Caco-2 (cell line): Measurements from ENCODE around the gene SLC2A11. TPM values are rescaled to one million over a fixed set of nuclear protein-coding genes. Genes with fewer than 3 reads are reported as not detected.

Experiments used
- BruUV-seq: library from RNA; stranded (reverse); fragments of 400-500 nt; replicated peaks from 2 replicates; lab custom pipeline; 2021; lab: Mats Ljungman, UMichigan
- CTCF ChIA-PET: fragments of 300-600 bp; sonication (Branson Sonifier 250); formaldehyde crosslinking; loops from one replicate; lab custom pipeline; 2022; ENCODE audit warnings: antibody characterized with exemption; lab: Charles Lee
- POLR2A ChIA-PET: fragments of 300-600 bp; sonication (Branson Sonifier 250); formaldehyde crosslinking; loops from one replicate; lab custom pipeline; 2022; ENCODE audit warnings: antibody characterized with exemption; lab: Charles Lee
- DNase-seq, 2 experiments: peaks; one replicate each; pipeline versions ENCODE4 v3.0.0 to v3.0.0-alpha.2; 2020 to 2022
- H3K27me3 ChIP-seq: replicated peaks from 2 replicates; pipeline ENCODE4 v1.6.0; 2011; ENCODE audit warnings: low read length; ENCODE audit not compliant: control insufficient read depth, insufficient read depth
- H3K36me3 ChIP-seq: 2 replicates; pipeline ENCODE4 v1.5.1; 2011; ENCODE audit warnings: low read length; ENCODE audit not compliant: control insufficient read depth, insufficient read depth
- H3K4me1 ChIP-seq: fragments of 250-450 bp; sonication (Bioruptor Pico); 2 replicates; pipeline ENCODE4 v1.5.1; 2020; ENCODE audit warnings: mild to moderate bottlenecking
- H3K4me3 ChIP-seq: 2 replicates; pipeline ENCODE4 v1.5.1; 2011; ENCODE audit warnings: low read depth, mild to moderate bottlenecking, control low read depth, low read length
- H3K9me3 ChIP-seq: fragments of 250-450 bp; sonication (Bioruptor Pico); 2 replicates; pipeline ENCODE4 v1.5.1; 2020; ENCODE audit warnings: mild to moderate bottlenecking, moderate library complexity
- H3K27ac Mint-ChIP-seq: one replicate; pipeline ENCODE4 v1.8.0; 2022; ENCODE audit warnings: mixed read lengths; ENCODE audit not compliant: unreplicated experiment
- H3K27me3 Mint-ChIP-seq: one replicate; pipeline ENCODE4 v1.8.0; 2022; ENCODE audit warnings: mixed read lengths; ENCODE audit not compliant: insufficient read depth, unreplicated experiment
- H3K36me3 Mint-ChIP-seq: one replicate; pipeline ENCODE4 v1.8.0; 2022; ENCODE audit warnings: mild to moderate bottlenecking, mixed read lengths; ENCODE audit not compliant: insufficient read depth, unreplicated experiment
- H3K4me1 Mint-ChIP-seq: one replicate; pipeline ENCODE4 v1.8.0; 2022; ENCODE audit warnings: low read depth, mixed read lengths; ENCODE audit not compliant: unreplicated experiment
- H3K4me3 Mint-ChIP-seq: one replicate; pipeline ENCODE4 v1.8.0; 2022; ENCODE audit warnings: mild to moderate bottlenecking, moderate library complexity, mixed read lengths; ENCODE audit not compliant: unreplicated experiment
- H3K9me3 Mint-ChIP-seq: one replicate; pipeline ENCODE4 v1.8.0; 2022; ENCODE audit warnings: mixed read lengths; ENCODE audit not compliant: unreplicated experiment
- intact Hi-C: fragments of 100-400 bp; cut with micrococcal nuclease; formaldehyde crosslinking; loops from one replicate; pipeline ENCODE4 v1.10.0; 2022; ENCODE audit not compliant: unreplicated experiment
- total RNA-seq: library from RNA; stranded (reverse); gene quantifications from 2 replicates; pipeline ENCODE4 v1.2.3, GENCODE V29; 2022
- TF ChIP-seq, protein P1 (sequence below), 2 experiments: fragments of 200-600 bp in 1 of 2; IDR thresholded peaks; 1 replicate in 1 of 2; 2 replicates in 1 of 2; pipeline versions ENCODE4 v1.5.1 to v1.8.0; 2011 to 2022; ENCODE audit warnings: antibody characterized with exemption in 1 of 2, control low read depth in 1 of 2, inconsistent platforms in 1 of 2, low read depth in 1 of 2, low read length in 1 of 2, mild to moderate bottlenecking in 1 of 2, moderate library complexity in 1 of 2; ENCODE audit not compliant: insufficient read depth in 1 of 2, severe bottlenecking in 1 of 2, unreplicated experiment in 1 of 2

Gene SLC2A11
- total RNA-seq, 1 experiment from 2014 or later: 32.4 TPM

DNA sequence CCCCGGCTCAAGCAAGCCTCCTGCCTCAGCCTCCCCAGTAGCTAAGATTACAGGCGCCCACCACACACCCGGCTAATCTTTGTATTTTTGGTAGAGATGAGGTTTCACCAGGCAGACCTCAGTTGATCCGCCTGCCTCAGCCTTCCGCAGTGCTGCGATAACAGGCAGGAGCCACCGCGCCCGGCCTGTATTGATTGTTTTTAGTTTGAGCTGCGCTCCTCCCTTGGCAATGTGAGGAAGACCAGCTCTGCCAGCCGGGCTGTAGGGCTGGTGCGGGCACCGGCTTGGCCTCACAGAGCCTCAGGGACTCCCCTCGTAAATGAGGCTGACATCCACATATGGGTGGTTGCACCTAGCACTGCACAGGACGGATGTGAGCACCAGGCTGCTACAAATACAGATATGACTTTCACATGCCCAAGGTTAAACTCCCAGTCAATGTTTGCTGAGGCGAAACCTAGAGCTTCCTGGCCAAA, 7.5 kb upstream of the SLC2A11 start:
- Mint-ChIP-seq H3K27ac (no peak overlapping the region), H3K4me3 (no peak overlapping the region), H3K9me3 (no peaks in the 10 kb centered on the region), H3K27me3 (no peaks in the 10 kb centered on the region), H3K4me1 (no peaks in the 10 kb centered on the region), H3K36me3 (peaks cover 6% of the 10 kb centered on the region)
- intact Hi-C loops: no loop called here
- no peaks in the 10 kb centered on the region for H3K36me3 ChIP-seq
- H3K27me3 ChIP-seq: no peaks in the 10 kb centered on the region
- ChIA-PET CTCF (interaction anchor here (0.6 to 1.5 kb wide), 17 partner anchors 8 to 572 kb away, joined by 3 to 39 read pairs (median 4); partner anchors contain the start of genes CHCHD10, MIF, MMP11 and SLC2A11), POLR2A (interaction anchor here (0.6 kb wide), 2 partner anchors 7 to 79 kb away, joined by 3 to 5 read pairs; partner anchors contain the start of gene SLC2A11)
- no peaks in the 10 kb centered on the region for H3K9me3 ChIP-seq
- BruUV-seq: no TSS peak
- peaks cover 8% of the 10 kb centered on the region for H3K4me1 ChIP-seq
- no peak for DNase-seq
- TF ChIP-seq, protein P1, sequence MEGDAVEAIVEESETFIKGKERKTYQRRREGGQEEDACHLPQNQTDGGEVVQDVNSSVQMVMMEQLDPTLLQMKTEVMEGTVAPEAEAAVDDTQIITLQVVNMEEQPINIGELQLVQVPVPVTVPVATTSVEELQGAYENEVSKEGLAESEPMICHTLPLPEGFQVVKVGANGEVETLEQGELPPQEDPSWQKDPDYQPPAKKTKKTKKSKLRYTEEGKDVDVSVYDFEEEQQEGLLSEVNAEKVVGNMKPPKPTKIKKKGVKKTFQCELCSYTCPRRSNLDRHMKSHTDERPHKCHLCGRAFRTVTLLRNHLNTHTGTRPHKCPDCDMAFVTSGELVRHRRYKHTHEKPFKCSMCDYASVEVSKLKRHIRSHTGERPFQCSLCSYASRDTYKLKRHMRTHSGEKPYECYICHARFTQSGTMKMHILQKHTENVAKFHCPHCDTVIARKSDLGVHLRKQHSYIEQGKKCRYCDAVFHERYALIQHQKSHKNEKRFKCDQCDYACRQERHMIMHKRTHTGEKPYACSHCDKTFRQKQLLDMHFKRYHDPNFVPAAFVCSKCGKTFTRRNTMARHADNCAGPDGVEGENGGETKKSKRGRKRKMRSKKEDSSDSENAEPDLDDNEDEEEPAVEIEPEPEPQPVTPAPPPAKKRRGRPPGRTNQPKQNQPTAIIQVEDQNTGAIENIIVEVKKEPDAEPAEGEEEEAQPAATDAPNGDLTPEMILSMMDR (IDR thresholded peaks at IDR 0.05; ENCODE audit: insufficient read depth in 1 of 2, low read depth in 1 of 2, low read length in 1 of 2, severe bottlenecking in 1 of 2, unreplicated experiment in 1 of 2): no peak
- H3K4me3 ChIP-seq: no peak overlapping the region

DNA sequence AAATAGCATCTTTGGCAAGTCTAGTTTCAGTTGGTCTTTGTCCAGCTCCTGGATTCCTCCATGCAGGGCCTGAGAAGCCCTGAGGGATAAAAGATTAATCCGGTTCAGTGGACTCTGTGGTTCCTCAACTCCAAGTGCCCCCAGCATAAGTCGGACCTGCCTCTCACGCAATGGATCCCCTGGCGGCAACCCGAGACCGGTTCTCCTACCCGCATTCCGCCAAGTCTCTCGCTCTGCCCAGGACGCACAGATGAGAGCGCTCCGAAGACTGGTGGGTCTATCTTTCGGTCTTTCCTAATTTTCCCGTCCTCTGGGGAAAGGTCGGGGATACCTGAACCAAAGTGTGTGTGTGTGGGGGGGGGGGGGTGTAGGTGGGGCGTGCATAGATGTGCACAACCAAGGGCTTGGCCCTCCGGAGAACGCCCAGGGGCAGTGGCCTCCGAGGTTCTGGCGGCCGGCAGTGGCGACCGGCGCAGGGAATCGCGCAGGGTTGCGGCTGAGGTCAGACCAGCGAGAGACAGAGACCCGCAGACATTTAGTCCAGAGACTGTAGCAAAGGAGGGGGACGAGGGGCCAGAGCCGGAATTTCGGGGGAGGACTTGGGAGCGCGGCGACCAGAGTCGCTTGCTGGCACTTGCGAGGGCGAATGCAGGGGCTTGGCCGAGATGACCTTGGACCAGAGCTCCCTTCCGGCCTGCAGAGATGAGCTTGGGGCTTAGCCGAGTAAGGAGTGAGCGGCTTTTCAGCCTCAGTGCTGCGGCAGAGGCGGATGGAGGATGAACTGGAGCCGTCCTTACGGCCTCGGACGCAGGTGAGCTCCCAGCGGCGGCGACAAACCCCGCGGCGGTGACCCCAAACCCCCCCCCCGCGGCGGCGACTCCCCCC, 712 bp upstream of the SLC2A11 start:
- intact Hi-C loops: loop anchor here (5.0 kb wide), 1 partner anchor 35 kb away; the partner anchor contains the start of gene MIF
- no peaks in the 10 kb centered on the region for H3K27me3 Mint-ChIP-seq
- BruUV-seq: no TSS peak

More for the DNA sequence above, 712 bp upstream of the SLC2A11 start:
- Histone ChIP-seq H3K36me3 (peaks cover 1% of the 10 kb centered on the region; the same call in 1 of the 2 replicates), H3K27me3 (no peaks in the 10 kb centered on the region), H3K4me1 (0 out of 2 replicates have a peak, but pooled peaks cover 3% of the 10 kb centered on the region), H3K4me3 (peak overlapping the region; percentile 53), H3K9me3 (no peaks in the 10 kb centered on the region)
- ChIA-PET CTCF (interaction anchor here (0.5 to 2.3 kb wide), 18 partner anchors 8 to 1975 kb away, joined by 3 to 45 read pairs (median 5); partner anchors contain the start of genes CHCHD10, MIF and MMP11), POLR2A (interaction anchor here (0.5 to 1.6 kb wide), 21 partner anchors 7 to 268 kb away, joined by 3 to 45 read pairs (median 5); partner anchors contain the start of genes CABIN1, CHCHD10, MIF and MMP11)
- Mint-ChIP-seq H3K27ac (peak overlapping the region; percentile 79), H3K36me3 (no peaks in the 10 kb centered on the region), H3K4me1 (peaks cover 7% of the 10 kb centered on the region), H3K4me3 (peak overlapping the region; percentile 80), H3K9me3 (no peaks in the 10 kb centered on the region)
- peak; percentile 80 for DNase-seq
- TF ChIP-seq, protein P1 (IDR thresholded peaks at IDR 0.05; ENCODE audit: insufficient read depth in 1 of 2, low read depth in 1 of 2, low read length in 1 of 2, severe bottlenecking in 1 of 2, unreplicated experiment in 1 of 2): peak in 1 of 2 experiments; percentile 36
